ENCODE results near the gene THAP12. TPM values are rescaled to one million over a fixed set of nuclear protein-coding genes. Genes with fewer than 3 reads are reported as not detected.
A peak's percentile ranks its signal among the peaks of the same experiment; 100 is the strongest.

THAP12 gene
- total RNA-seq, 2 experiments from 2014 or later: 50.3 TPM

GRCh38 chr11:76380159-76380976 is 564 bp downstream of the THAP12 start:
- intact Hi-C loops (cut with micrococcal nuclease): no loop called here
- DNase-seq: peak; percentile 81
- Mint-ChIP-seq H3K27me3 (no peaks in the 10 kb centered on the region), H3K4me3 (peak overlapping the region; percentile 87), H3K36me3 (ENCODE audit: low read depth) (peaks cover 8% of the 10 kb centered on the region), H3K27ac (peak overlapping the region; percentile 97), H3K9me3 (no peaks in the 10 kb centered on the region), H3K4me1 (ENCODE audit: low read depth) (peaks cover 53% of the 10 kb centered on the region)
- ATAC-seq: peak; percentile 45
- no peak for TF ChIP-seq CTCF (IDR thresholded peaks at IDR 0.05)
- CTCF ChIA-PET: interaction anchor here (0.9 kb wide), 1 partner anchor 173 kb away, joined by 3 read pairs; no protein-coding TSS in a partner anchor
- POLR2A ChIA-PET: interaction anchor here (0.9 to 1.0 kb wide), 4 partner anchors 16 to 289 kb away, joined by 3 to 5 read pairs (median 4); no protein-coding TSS in a partner anchor

GRCh38 chr11:76379807-76380158 is 1.1 kb downstream of the THAP12 start:
- POLR2A ChIA-PET: interaction anchor here (0.9 to 1.0 kb wide), 4 partner anchors 15 to 290 kb away, joined by 3 to 5 read pairs (median 4); no protein-coding TSS in a partner anchor
- H3K4me1 Mint-ChIP-seq (ENCODE audit: low read depth): peaks cover 56% of the 10 kb centered on the region
- ATAC-seq (no peak), DNase-seq (no peak)
- intact Hi-C loops (cut with micrococcal nuclease): no loop called here
- peaks cover 8% of the 10 kb centered on the region for H3K36me3 Mint-ChIP-seq (ENCODE audit: low read depth)
- no peaks in the 10 kb centered on the region for H3K9me3 Mint-ChIP-seq
- CTCF ChIA-PET: interaction anchor here (0.9 kb wide), 1 partner anchor 172 kb away, joined by 3 read pairs; no protein-coding TSS in a partner anchor
- peak overlapping the region; percentile 97 for H3K27ac Mint-ChIP-seq
- no peak for TF ChIP-seq CTCF (IDR thresholded peaks at IDR 0.05)
- H3K4me3 Mint-ChIP-seq: peak overlapping the region; percentile 87
- no peaks in the 10 kb centered on the region for H3K27me3 Mint-ChIP-seq

- TF ChIP-seq CTCF (IDR thresholded peaks at IDR 0.05): no peak
- Mint-ChIP-seq H3K4me1 (ENCODE audit: low read depth) (peaks cover 53% of the 10 kb centered on the region), H3K36me3 (ENCODE audit: low read depth) (peaks cover 7% of the 10 kb centered on the region), H3K27ac (no peak overlapping the region), H3K4me3 (no peak overlapping the region), H3K27me3 (no peaks in the 10 kb centered on the region), H3K9me3 (no peaks in the 10 kb centered on the region)
- intact Hi-C loops (cut with micrococcal nuclease): no loop called here
- ChIA-PET CTCF (no interaction called here), POLR2A (no interaction called here)
- no peak for ATAC-seq
- DNase-seq: no peak
Measured at GRCh38 chr11:76376746-76377558, 4.0 kb downstream of the THAP12 start.

- Mint-ChIP-seq H3K36me3 (ENCODE audit: low read depth) (no peaks in the 10 kb centered on the region), H3K27me3 (no peaks in the 10 kb centered on the region), H3K27ac (peak overlapping the region; percentile 59), H3K4me3 (no peak overlapping the region), H3K4me1 (ENCODE audit: low read depth) (peaks cover 62% of the 10 kb centered on the region), H3K9me3 (no peaks in the 10 kb centered on the region)
- no peak for TF ChIP-seq CTCF (IDR thresholded peaks at IDR 0.05)
- ChIA-PET POLR2A (interaction anchor here (1.0 kb wide), 1 partner anchor 13 kb away, joined by 3 read pairs; no protein-coding TSS in a partner anchor), CTCF (interaction anchor here (0.7 kb wide), 1 partner anchor 163 kb away, joined by 3 read pairs; no protein-coding TSS in a partner anchor)
- DNase-seq: peak; percentile 40
- peak; percentile 98 for ATAC-seq
- intact Hi-C loops (cut with micrococcal nuclease): no loop called here
Measured at GRCh38 chr11:76371170-76371569, 9.8 kb downstream of the THAP12 start.
